Neural crest cell (in vitro differentiated cells): ENCODE measurements around the gene ATP11A. TPM values are rescaled to one million over a fixed set of nuclear protein-coding genes. Genes with fewer than 3 reads are reported as not detected.
A peak's percentile ranks its signal among the peaks of the same experiment; 100 is the strongest.

Experiments used
- DNase-seq: peaks from one replicate; pipeline ENCODE4 v3.0.0; 2021; ENCODE audit warnings: low read depth, mixed read lengths, low spot score
- H3K27ac Mint-ChIP-seq: one replicate; pipeline ENCODE4 v1.8.0; 2021; ENCODE audit warnings: mild to moderate bottlenecking, mixed read lengths; ENCODE audit not compliant: unreplicated experiment
- H3K27me3 Mint-ChIP-seq: 2 replicates; pipeline ENCODE4 v1.8.0; 2021; ENCODE audit warnings: low read depth, mild to moderate bottlenecking, mixed read lengths
- H3K36me3 Mint-ChIP-seq: 2 replicates; pipeline ENCODE4 v1.8.0; 2021; ENCODE audit warnings: low read depth, mild to moderate bottlenecking, mixed read lengths
- H3K4me1 Mint-ChIP-seq: 2 replicates; pipeline ENCODE4 v1.8.0; 2021; ENCODE audit warnings: mixed read lengths
- H3K4me3 Mint-ChIP-seq: one replicate; pipeline ENCODE4 v1.8.0; 2021; ENCODE audit warnings: mild to moderate bottlenecking, mixed read lengths
- H3K9me3 Mint-ChIP-seq: 2 replicates; pipeline ENCODE4 v1.8.0; 2021; ENCODE audit warnings: mixed read lengths
- total RNA-seq: library from RNA; stranded (reverse); gene quantifications from 2 replicates; pipeline ENCODE4 v1.2.1, GENCODE V29; 2021
- TF ChIP-seq, protein P1 (sequence below): fragments of 200-600 bp; sonication (generic); conservative IDR thresholded peaks from 2 replicates; pipeline ENCODE4 v1.5.0; 2021; ENCODE audit warnings: antibody characterized with exemption, mild to moderate bottlenecking

The ATP11A gene
- total RNA-seq, 1 donor from 2014 or later = 97.4 TPM

DNA sequence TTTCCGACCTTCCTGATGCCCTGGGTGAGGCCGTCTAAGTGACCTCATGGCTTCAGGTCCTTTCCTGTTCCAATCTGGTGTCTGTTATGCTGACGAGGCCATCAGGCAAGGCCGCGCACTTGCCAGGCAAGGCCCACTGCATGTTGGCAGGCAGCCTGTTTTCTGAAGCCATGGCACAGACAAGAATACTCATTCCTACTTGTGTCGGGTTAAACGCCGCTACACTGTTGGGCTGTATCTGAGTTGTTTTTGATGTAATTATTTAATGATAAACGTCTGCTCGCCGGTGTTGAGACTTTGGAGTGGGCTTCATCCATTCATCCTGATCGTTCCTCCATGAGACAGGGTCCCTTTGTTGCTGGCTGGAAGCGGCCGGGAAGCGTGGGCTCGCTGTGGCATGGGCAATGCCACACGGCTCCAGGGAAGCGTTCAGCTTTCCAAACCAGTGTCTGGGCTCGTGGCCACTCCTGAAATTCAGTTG lies 92.1 kb downstream of the ATP11A start:
- Mint-ChIP-seq H3K4me1 (peaks cover 39% of the 10 kb centered on the region), H3K27me3 (no peaks in the 10 kb centered on the region), H3K9me3 (no peaks in the 10 kb centered on the region), H3K36me3 (peaks cover 12% of the 10 kb centered on the region), H3K27ac (peak overlapping the region; percentile 3), H3K4me3 (no peak overlapping the region)
- TF ChIP-seq, protein P1, sequence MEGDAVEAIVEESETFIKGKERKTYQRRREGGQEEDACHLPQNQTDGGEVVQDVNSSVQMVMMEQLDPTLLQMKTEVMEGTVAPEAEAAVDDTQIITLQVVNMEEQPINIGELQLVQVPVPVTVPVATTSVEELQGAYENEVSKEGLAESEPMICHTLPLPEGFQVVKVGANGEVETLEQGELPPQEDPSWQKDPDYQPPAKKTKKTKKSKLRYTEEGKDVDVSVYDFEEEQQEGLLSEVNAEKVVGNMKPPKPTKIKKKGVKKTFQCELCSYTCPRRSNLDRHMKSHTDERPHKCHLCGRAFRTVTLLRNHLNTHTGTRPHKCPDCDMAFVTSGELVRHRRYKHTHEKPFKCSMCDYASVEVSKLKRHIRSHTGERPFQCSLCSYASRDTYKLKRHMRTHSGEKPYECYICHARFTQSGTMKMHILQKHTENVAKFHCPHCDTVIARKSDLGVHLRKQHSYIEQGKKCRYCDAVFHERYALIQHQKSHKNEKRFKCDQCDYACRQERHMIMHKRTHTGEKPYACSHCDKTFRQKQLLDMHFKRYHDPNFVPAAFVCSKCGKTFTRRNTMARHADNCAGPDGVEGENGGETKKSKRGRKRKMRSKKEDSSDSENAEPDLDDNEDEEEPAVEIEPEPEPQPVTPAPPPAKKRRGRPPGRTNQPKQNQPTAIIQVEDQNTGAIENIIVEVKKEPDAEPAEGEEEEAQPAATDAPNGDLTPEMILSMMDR = no peak
- DNase-seq = no peak

DNA sequence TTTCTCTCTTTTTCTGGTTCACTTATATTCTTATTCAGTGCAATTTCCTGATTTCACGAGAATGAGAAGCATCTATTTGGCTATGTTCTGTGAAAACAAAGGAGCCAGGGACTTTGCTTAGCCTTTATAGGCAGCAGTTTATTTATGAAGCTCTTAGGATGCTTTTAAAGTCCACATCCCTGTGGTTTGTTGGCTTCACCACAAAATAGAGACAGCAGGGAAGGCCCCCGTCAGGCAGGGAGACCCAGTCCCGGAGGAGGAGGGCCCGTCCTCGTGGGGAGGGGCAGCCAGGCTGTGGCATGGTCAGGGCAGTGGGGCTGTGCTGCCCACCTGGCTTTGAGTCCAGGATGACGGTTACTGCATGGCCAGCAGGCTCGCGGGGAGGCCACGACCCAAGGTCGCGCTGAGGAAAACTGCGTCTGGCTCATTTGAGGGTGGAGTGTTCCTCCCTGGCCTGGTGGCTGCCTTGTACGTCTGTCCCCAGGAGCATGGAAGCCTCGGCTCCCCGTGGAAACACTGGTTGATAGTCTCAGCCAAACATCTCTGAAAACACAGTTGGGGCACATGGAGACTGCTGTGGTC lies 92.7 kb downstream of the ATP11A start:
- Mint-ChIP-seq H3K27ac (no peak overlapping the region), H3K36me3 (peaks cover 12% of the 10 kb centered on the region), H3K4me3 (no peak overlapping the region), H3K9me3 (no peaks in the 10 kb centered on the region), H3K27me3 (no peaks in the 10 kb centered on the region), H3K4me1 (peaks cover 39% of the 10 kb centered on the region)
- DNase-seq = no peak
- TF ChIP-seq, protein P1 = no peak

DNA sequence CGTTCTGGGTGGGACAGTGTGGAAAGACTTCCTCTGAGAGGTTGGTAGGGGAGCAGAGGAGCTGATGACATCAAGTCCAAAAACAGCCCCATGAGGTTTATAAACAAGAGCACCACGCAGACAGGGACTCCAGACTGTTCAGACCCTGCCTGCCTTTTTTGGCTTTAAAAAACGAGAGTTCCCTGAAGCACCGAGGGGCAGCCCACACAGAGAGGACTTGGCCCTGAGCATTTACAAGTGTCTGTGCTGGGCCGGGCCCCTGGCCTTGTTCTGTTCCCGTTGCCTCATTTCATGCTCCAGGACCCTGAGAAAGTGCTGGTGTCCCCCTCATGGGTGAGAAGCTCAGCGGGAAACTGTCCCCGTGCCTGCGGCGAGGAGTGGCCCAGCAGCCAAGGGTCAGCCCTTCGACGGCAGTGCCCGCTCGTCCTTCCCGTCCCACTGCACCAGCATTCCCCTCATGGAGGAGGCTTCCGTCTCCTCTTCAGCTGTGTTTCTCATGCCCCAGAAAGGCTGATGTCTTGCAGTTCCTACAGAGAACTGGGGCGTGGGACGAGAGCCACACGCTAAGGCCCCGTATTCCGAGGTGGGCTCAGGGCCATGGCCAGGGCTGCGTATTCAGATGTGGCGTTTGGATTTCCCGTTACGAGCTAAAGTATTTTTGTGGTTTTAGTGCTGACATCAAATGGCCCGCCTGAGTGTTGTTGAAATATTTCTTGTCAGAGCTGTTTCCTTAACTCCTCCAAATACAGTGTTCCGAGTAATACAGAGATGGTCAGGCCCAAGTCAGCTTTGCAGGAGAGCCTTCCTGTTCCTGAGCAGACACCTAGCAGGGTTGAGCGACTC lies 93.5 kb downstream of the ATP11A start:
- peaks cover 35% of the 10 kb centered on the region for H3K4me1 Mint-ChIP-seq
- no peak overlapping the region for H3K4me3 Mint-ChIP-seq
- TF ChIP-seq, protein P1 = no peak
- H3K27ac Mint-ChIP-seq = peak overlapping the region; percentile 91
- DNase-seq = no peak
- H3K36me3 Mint-ChIP-seq = peaks cover 15% of the 10 kb centered on the region
- no peaks in the 10 kb centered on the region for H3K9me3 Mint-ChIP-seq
- no peaks in the 10 kb centered on the region for H3K27me3 Mint-ChIP-seq

DNA sequence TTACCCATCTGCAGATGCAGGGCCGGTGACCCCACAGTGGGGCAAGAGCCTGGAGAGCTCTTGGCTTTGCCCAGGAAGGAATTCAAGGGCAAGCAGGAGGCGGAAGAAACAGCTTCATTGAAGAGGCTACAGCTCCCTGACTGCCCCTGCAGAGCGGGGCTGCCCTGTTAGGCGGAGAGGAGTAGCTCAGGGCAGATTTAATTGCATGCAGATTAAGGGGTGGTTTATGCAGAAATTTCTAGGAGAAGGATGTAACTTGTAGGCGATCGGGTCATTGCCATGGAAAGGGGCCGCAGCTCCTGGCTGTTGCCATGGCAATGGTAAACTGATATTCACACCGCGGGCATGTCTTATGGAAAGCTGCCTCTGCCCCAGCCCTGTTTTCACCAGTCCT lies 94.1 kb downstream of the ATP11A start:
- DNase-seq = no peak
- Mint-ChIP-seq H3K36me3 (peaks cover 21% of the 10 kb centered on the region), H3K27ac (peak overlapping the region; percentile 91), H3K27me3 (no peaks in the 10 kb centered on the region), H3K4me1 (peaks cover 35% of the 10 kb centered on the region), H3K9me3 (no peaks in the 10 kb centered on the region), H3K4me3 (no peak overlapping the region)
- TF ChIP-seq, protein P1 = no peak

DNA sequence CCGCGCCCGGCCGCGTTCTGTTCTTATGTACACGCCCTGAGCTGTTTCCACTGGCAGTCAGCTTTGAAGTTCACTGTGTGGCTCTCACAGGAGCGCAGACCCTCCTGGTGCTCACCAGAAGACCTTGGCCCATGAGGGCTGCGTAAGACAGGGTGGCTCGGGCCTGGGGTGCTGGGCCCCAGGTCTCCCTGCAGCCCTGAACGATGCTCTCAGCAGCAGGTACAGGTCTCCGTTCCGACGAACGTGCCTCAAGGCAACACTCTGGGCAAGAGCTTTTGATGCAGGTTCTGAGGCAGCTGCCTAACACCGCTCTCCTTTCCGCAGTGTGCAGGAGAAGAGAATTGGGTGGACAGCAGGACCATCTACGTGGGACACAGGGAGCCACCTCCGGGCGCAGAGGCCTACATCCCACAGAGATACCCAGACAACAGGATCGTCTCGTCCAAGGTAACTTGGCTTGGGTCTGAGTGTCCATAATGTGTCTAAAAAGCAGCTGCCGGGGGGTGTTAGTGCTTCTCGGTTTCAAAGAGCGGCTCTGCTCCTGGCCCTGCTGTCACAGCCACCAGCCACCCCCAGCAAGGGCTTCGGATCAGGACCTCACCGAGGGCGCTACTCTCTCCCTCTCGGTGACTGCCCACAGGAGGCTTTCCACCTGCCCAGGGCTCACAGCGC lies 95.1 kb downstream of the ATP11A start:
- no peaks in the 10 kb centered on the region for H3K9me3 Mint-ChIP-seq
- no peak overlapping the region for H3K27ac Mint-ChIP-seq
- DNase-seq = no peak

More for the DNA sequence above, 95.1 kb downstream of the ATP11A start:
- no peaks in the 10 kb centered on the region for H3K27me3 Mint-ChIP-seq
- H3K4me3 Mint-ChIP-seq = no peak overlapping the region
- H3K4me1 Mint-ChIP-seq = peaks cover 33% of the 10 kb centered on the region
- peaks cover 27% of the 10 kb centered on the region for H3K36me3 Mint-ChIP-seq
- TF ChIP-seq, protein P1 = no peak
